NCI-H345 treated with DMSO at 0.1 percent for 48 hours (cell line): ENCODE results near the gene CNOT2.
"Not testable (repeated sequence)": the region's sequence is repeated elsewhere in the genome, so short reads cannot be mapped to it uniquely, and the experiment has no call there.

Experiments used
- DNase-seq: peaks from one replicate; lab custom pipeline; 2025; ENCODE audit not compliant: unreplicated experiment; lab: John Stamatoyannopoulos, UW

The CNOT2 gene

DNA sequence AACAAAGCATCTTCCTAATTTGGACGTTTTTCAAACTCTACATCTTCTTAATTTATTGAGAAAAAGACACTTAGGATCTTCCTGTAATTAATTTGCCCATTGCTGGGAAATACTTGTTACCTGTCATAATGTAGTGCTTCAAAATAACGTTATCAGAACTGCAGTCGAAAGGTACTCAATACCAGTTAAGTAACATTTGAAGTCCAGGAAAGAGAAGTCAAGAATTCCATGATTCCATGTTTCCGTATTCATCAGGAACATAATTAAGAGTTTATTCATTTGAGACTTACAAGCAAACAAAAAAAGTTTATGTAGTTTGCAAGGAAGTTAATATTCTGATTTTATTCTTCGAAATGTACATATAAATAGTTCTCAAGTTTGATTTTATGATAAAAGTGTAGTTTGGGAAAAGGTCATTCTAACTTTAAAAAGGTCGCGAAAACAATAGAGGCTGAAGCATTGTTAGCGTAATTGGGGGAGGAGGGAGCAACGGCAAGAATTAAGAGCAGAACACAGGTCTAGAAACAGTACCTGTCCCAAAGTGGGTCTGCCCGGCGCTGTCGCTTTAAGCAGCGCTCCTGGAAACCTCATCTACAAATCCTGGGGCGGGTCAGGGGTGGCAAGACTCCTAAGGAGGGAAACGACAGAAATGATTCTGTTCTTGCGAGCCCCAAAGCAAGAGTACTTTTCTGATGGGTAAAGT lies 121.6 kb downstream of the CNOT2 start:
- no peak for DNase-seq

GRCh38 chr12:70365398-70365647 lies 122.1 kb downstream of the CNOT2 start:
- DNase-seq = no peak

DNA sequence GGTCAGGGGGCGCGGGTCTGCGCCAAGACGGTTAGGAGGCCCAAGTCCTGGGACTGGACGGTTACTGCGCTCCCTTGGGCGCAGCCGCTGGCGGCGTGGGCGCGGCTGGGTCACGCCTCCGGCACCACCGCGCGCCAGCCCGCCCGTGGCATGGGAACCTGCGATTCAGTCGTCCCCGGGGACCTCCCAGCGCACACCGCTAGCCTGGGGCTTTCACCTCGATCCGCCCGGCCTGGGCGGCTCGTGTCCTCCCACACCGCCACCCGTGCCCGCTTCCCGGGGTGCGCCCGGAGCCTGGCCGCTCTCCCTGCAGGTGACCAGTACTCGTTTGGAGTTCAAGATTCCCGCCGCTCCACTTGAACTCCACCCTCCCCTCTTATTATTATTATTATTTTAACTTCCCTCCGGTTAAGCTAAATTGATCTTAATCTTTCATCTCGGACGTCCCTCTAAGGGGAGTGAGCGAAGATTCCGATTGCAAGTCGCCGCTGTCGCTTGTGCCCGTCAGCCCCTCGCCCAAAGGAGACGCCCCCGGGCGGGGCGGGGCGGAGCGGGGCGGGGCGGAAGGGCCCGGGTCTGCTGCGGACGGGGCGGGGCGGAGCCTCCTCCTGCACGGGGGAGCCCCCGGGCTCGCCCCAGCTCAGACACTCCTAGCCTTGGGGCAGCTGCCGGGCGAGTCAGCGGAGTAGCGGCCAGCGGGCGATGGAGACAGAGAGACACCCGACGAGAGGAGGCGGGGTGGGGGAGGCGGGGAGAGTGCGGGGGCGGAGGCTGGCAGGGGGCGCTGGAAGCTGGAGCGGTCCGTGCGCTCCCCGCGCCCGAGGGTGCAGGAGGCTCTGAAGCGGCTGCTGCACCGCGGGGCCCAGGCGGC lies 122.7 kb downstream of the CNOT2 start, which contains the start of gene KCNMB4:
TSS of gene KCNMB4 (plus strand) at position 643 of the 871 bp plus-strand sequence. CDS start 445 bp downstream, outside the sequence.
- peak; percentile 68 for DNase-seq

GRCh38 chr12:70366581-70367257 lies 123.5 kb downstream of the CNOT2 start:
- peak; percentile 51 for DNase-seq

GRCh38 chr12:70367258-70368141 lies 124.3 kb downstream of the CNOT2 start:
- peak; percentile 37 for DNase-seq

DNA sequence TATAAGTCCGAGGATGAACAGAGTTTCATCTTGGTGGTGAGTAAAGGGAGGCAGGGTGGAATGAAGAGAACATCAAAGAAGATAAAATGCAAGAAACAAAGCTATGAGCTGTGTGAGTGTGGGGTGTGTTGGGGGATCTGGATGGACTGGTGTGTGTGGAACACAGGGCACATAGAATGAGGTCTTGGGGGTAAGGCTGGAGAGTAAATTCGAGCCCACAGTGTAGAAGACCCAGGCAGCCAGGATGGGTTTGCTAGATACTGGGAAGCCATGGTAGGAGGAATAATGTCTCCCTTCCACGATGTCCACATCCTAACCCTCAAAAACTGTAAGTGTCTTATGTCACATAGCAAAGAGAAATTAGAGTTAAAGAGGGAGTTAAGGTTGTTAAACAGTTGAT lies 129.6 kb downstream of the CNOT2 start:
- no peak for DNase-seq

DNA sequence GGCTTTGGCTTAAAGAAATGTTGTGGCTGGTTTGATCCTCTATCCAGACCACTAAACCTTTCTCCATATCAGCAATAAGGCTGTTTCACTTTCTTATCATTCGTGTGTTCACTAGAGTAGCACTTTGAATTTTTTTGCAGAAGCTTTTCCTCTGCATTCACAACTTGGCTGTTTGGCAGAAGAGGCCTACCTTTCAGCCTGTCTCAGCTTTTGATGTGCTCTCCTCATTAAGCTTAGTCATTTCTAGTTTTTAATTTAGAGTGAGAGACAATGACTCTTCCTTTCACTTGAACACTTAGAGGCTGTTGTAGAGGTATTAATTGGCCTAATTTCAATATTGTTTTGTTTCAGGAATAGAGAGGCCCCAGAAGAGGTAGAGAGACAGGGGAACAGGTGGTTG lies 136.6 kb downstream of the CNOT2 start:
- no peak for DNase-seq

DNA sequence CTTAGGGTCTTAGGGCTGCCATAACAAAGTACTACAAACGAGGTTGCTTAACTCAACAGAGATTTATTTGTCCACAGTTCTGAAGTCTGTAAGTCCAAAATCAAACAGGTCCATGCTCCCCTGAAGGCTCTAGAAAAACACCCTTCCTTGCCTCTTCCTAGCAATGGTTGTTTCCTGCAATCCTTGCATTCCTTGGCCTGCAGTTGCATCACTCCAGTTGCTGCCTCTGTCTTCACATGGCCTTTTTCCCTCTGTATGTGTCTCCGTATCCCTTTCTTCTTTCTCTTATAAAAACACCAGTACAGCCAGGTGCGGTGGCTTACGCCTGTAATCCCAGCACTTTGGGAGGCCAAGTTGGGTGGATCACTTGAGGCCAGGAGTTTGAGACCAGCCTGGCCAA lies 140.3 kb downstream of the CNOT2 start:
- no peak for DNase-seq

DNA sequence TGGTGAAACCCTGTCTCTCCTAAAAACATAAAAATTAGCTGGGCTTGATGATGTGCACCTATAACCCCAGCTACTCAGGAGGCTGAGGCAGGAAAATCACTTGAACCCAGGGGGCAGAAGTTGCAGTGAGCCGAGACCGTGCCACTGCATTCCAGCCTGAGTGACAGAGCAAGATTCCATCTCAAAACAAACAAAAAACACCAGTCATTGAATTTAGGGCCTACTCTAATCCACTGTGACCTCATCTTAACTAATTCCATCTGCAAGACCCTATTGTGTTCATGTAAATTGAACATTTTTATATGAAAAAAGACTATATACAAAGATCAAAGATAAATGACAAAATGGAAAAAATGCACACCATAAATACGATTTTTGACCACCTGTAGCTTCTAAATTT lies 140.7 kb downstream of the CNOT2 start:
- no peak for DNase-seq

GRCh38 chr12:70386771-70387170 lies 143.5 kb downstream of the CNOT2 start:
- no peak for DNase-seq

DNA sequence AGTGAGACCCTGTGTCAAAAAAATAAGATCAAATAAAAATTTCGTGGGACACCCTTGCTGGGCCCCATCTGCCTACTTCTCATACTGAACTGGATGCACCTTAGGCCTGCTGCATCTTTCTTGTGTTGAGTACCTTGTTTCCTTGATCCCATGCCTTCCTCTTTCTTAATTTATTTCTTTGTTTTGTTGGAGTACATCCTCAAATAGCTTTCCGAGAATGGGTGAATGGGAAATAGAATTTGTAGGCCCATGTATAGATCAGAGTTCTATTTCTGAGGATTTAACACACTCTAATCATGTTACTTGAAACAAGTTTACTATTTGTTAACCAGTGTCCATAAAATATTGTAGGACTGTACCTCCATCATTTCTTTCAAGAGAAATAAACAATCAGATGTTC lies 146.4 kb downstream of the CNOT2 start:
- DNase-seq = no peak

DNA sequence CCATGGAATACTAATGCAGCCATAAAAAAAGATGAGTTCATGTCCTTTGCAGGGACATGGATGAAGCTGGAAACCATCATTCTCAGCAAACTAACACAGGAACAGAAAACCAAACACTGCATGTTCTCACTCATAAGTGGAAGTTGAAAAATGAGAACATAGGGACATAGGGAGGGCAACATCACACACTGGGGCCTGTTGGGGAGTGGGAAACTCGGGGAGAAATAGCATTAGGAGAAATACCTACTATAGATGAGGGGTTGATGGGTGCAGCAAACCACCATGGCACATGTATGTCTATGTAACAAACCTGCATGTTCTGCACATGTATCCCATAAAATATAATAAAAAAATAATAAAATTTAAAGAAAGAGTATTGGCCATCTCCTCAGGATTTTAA lies 149.4 kb downstream of the CNOT2 start:
- not testable (repeated sequence) for DNase-seq

- no peak for DNase-seq
These were observed 150.7 kb downstream of the CNOT2 start for GRCh38 chr12:70393787-70394499.

DNA sequence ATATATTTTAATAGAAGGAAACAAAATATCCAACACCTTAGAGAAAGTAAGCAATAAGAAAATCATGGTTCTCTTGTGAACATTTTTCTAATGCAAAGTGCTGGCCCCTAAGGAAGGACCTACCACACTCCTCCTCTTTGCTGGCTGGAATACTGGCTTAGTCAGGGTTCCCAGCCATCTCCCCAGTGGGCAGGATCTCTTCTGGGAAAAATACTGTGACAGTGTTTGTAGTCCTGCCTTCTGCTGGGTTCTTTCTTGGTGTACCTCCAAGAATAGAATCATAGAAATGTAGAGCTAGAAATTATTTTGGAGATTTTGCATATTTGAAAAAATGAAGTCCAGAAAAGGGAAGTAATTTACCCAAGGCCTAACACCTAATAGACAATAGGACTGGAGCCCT lies 154.8 kb downstream of the CNOT2 start:
- no peak for DNase-seq

DNA sequence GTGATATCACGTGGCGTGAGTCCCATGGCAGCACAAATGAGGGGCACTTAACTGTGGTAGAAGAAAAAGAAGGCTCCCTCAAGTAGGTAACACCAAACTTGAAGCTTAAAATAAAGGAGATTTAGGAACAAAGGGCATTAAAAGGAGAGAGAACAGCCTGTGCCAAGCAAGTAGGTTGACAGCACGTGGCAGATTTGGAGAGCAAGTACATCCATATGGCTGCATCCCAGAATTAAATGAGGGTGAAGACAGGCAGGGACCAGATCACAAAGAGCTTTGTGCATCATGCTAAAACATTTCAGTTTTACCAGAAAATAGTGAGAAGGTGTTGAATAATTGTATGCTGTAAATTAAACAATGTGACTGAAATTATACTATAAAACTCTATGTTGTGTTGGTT lies 155.6 kb downstream of the CNOT2 start:
- DNase-seq = no peak

DNA sequence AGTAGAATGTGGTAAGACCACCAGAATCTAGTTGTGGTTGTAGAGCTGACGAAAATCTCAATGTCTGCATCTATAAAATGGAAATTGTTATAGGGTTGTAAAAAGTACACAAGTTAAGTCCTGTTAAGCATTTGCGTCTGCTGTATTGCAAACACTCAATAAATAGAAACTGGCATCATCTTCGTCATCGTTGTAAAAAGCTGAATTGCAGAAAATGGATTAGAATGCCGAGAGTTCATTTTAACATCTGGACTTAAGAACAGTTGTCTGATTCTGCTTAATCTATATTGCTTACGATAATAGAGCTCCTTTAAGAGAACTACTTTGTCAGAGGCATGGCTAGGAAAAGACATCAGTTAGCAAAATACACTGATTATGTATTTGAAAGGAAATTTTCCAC lies 156.1 kb downstream of the CNOT2 start:
- no peak for DNase-seq

- no peak for DNase-seq
These were observed 156.9 kb downstream of the CNOT2 start for GRCh38 chr12:70400124-70400523.

GRCh38 chr12:70402597-70402996 lies 159.4 kb downstream of the CNOT2 start:
- no peak for DNase-seq

DNA sequence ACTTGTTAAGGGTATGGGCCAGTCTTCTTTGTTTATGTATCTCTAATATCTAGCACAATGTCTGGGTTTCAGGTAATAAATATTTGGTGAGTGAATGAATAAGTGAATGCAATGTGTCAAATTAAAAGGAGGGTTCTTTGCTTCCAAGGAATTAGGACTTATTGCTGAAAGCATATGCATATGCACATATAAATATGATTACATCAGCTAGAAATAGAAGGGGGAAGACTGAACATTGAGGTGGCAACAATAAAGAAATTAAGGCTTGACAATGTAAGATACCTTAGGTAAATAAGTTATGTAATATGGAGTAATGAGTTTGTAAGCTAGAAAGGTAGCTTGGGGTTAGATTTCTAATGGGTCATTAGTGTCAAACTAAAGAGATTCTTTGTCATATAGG lies 160.6 kb downstream of the CNOT2 start:
- no peak for DNase-seq
